SK-N-MC (cell line): Measurements from ENCODE around the gene TEPSIN.

Experiments
- DNase-seq: peaks from one replicate; pipeline ENCODE4 v3.0.0-alpha.2; 2011; ENCODE audit warnings: low read depth, low spot score
- H3K27ac ChIP-seq: fragments of 200-600 bp; sonication (generic); 2 replicates; pipeline ENCODE4 v1.5.1; 2016; ENCODE audit warnings: mixed run types
- H3K36me3 ChIP-seq: fragments of 200-600 bp; sonication (generic); 2 replicates; pipeline ENCODE4 v1.6.1; 2017; ENCODE audit warnings: antibody characterized with exemption, low read length, mixed read lengths; ENCODE audit not compliant: insufficient read depth
- H3K4me3 ChIP-seq: fragments of 200-600 bp; sonication (generic); 2 replicates; pipeline ENCODE4 v1.5.1; 2016
- H3K9ac ChIP-seq: fragments of 200-600 bp; sonication (generic); 2 replicates; pipeline ENCODE4 v1.8.0; 2017; ENCODE audit warnings: mixed run types, mixed read lengths; ENCODE audit not compliant: insufficient read length
- H3K9me3 ChIP-seq: fragments of 200-600 bp; sonication (generic); 2 replicates; pipeline ENCODE4 v1.6.1; 2017; ENCODE audit warnings: low read depth, mild to moderate bottlenecking, antibody characterized with exemption, low read length, moderate library complexity, mixed read lengths
- EZH2 ChIP-seq: fragments of 200-600 bp; sonication (generic); IDR thresholded peaks from one replicate; pipeline ENCODE4 v1.6.1; 2017; ENCODE audit warnings: antibody characterized with exemption
- FOXP2 ChIP-seq: optimal IDR thresholded peaks from 2 replicates; pipeline ENCODE3; 2011; ENCODE audit warnings: mild to moderate bottlenecking, moderate library complexity; ENCODE audit not compliant: insufficient read depth; ENCODE audit errors: extremely low read length, control extremely low read depth
- POLR2AphosphoS5 ChIP-seq: IDR thresholded peaks from 2 replicates; pipeline ENCODE4 v1.6.1; 2012; ENCODE audit warnings: mild to moderate bottlenecking, low read depth, low read length, borderline replicate concordance

The TEPSIN gene

GRCh38 chr17:81237591-81238489 lies 1.0 kb downstream of the TEPSIN start:
- TF ChIP-seq EZH2 (no peak), FOXP2 (no peak)
- Histone ChIP-seq H3K27ac (no peak overlapping the region), H3K9me3 (no peaks in the 10 kb centered on the region), H3K4me3 (peak overlapping the region; percentile 96), H3K36me3 (peaks cover 4% of the 10 kb centered on the region), H3K9ac (peak overlapping the region; percentile 83)
- no peak for DNase-seq

- no peak for DNase-seq
- Histone ChIP-seq H3K9me3 (no peaks in the 10 kb centered on the region), H3K36me3 (peaks cover 4% of the 10 kb centered on the region), H3K4me3 (no peak overlapping the region), H3K27ac (no peak overlapping the region), H3K9ac (no peak overlapping the region)
- no peak for TF ChIP-seq FOXP2
- no peak for TF ChIP-seq POLR2AphosphoS5
- TF ChIP-seq EZH2, result no peak
Observed at GRCh38 chr17:81236784-81237183, 2.1 kb downstream of the TEPSIN start.

GRCh38 chr17:81235822-81236740 lies 2.8 kb downstream of the TEPSIN start:
- no peak for DNase-seq
- no peak for TF ChIP-seq POLR2AphosphoS5
- no peak for TF ChIP-seq FOXP2
- TF ChIP-seq EZH2, result no peak
- Histone ChIP-seq H3K36me3 (no peaks in the 10 kb centered on the region), H3K4me3 (no peak overlapping the region), H3K27ac (no peak overlapping the region), H3K9ac (no peak overlapping the region), H3K9me3 (no peaks in the 10 kb centered on the region)

- Histone ChIP-seq H3K9me3 (no peaks in the 10 kb centered on the region), H3K36me3 (no peaks in the 10 kb centered on the region), H3K4me3 (no peak overlapping the region), H3K9ac (no peak overlapping the region), H3K27ac (no peak overlapping the region)
- no peak for TF ChIP-seq EZH2
- DNase-seq, result no peak
Observed at GRCh38 chr17:81234940-81235821, 3.7 kb downstream of the TEPSIN start.

GRCh38 chr17:81234506-81234855 lies 4.4 kb downstream of the TEPSIN start:
- Histone ChIP-seq H3K9me3 (no peaks in the 10 kb centered on the region), H3K27ac (no peak overlapping the region), H3K4me3 (no peak overlapping the region), H3K36me3 (no peaks in the 10 kb centered on the region), H3K9ac (no peak overlapping the region)
- TF ChIP-seq EZH2 (no peak), FOXP2 (no peak), POLR2AphosphoS5 (no peak)
- no peak for DNase-seq

GRCh38 chr17:81233811-81234505 lies 4.9 kb downstream of the TEPSIN start:
- H3K36me3 ChIP-seq, result no peaks in the 10 kb centered on the region
- DNase-seq, result no peak
- TF ChIP-seq FOXP2 (no peak), EZH2 (no peak), POLR2AphosphoS5 (no peak)
- H3K27ac ChIP-seq, result no peak overlapping the region
- no peak overlapping the region for H3K9ac ChIP-seq
- H3K9me3 ChIP-seq, result no peaks in the 10 kb centered on the region
- no peak overlapping the region for H3K4me3 ChIP-seq

GRCh38 chr17:81233316-81233715 lies 5.5 kb downstream of the TEPSIN start:
- H3K36me3 ChIP-seq, result no peaks in the 10 kb centered on the region
- no peak overlapping the region for H3K4me3 ChIP-seq
- H3K9me3 ChIP-seq, result no peaks in the 10 kb centered on the region
- DNase-seq, result no peak
- no peak overlapping the region for H3K27ac ChIP-seq
- TF ChIP-seq EZH2 (no peak), POLR2AphosphoS5 (no peak), FOXP2 (no peak)
- H3K9ac ChIP-seq, result no peak overlapping the region
